DMS 273 treated with DMSO at 0.1 percent for 48 hours (cell line): Measurements from ENCODE around the gene SKIC3.

ENCODE experiments used
- DNase-seq: peaks from one replicate; lab custom pipeline; 2025; lab: John Stamatoyannopoulos, UW

The SKIC3 gene

GRCh38 chr5:95530416-95530815, 24.4 kb downstream of the SKIC3 start:
- no peak for DNase-seq

- DNase-seq, result no peak
Observed at GRCh38 chr5:95528565-95528964, 26.2 kb downstream of the SKIC3 start.

- DNase-seq, result no peak
Observed at GRCh38 chr5:95526871-95527270, 27.9 kb downstream of the SKIC3 start.

DNA sequence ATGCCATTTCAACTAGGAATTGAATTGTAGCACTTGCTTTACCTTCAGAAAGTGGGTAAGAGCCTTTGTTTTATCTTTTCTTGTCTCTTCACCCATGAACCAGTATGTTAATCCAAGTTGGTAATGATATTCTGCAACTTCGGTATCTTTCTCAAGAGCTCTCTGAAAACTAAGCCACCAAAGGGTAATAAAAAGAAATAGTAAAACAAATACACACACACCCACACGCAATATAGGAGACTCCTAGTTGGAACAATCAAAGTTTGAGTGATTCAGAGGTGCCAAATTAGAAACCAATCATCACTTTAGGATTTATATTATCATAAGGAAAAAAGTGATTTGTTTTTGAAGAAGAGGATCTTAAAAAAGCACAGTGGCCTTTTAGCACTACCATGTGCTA, 30.4 kb downstream of the SKIC3 start:
- no peak for DNase-seq

DNA sequence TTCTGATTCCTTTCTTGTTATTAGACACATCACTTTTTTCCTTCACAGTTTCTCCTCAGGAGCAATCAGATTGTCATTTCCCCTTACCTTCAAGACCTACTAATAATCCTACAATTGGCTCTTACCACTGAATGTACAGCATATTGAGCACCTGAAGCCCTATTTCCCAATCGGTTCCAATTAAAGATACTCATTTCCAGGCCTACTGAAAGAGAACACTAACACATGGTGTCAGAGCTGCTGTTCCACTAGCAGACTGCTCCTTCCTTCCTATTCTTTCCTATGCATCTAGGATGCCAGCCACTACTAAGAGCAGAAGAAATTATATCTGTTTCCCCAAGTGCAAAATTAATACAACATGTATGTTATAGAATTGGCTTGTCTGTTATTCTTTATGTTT, 34.6 kb downstream of the SKIC3 start:
- DNase-seq, result peak; percentile 23

DNA sequence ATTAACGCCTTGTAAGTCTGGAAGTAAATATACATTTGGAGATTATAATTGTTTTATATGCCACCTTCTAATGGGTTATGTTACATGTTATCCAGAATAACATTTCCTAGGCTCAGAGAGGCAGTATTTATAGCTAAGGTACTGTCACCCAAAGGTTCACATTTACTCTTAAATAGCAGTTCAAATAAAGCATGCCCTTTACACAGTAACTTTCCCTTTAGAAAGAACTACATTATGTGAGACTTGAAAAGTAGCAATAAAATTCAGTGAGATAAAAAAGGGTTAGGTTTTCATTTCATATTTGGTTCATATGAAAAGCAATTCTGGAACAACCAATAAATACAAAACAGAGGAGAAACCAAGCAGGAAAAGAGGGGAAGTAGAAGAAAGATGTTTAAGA, 35.1 kb downstream of the SKIC3 start:
- peak; percentile 40 for DNase-seq

DNA sequence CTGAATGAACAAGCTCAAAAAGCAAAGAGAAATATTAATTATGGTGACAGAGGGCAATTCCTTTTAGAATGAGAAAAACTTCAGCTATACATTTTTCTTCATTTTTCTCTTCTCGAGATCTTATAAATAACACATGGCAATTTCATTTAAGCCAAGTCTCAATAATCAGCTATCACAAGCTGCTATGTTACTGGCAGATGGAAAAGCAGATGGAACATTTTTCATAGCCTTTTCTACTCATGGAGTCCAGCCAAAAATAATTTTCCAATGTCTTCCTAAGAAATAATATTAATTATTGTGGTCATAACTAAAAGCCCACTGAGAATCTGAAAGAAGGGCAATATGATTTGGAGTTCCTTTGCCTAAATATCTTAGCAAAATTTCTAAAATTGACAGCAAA, 35.6 kb downstream of the SKIC3 start:
- peak; percentile 68 for DNase-seq

DNA sequence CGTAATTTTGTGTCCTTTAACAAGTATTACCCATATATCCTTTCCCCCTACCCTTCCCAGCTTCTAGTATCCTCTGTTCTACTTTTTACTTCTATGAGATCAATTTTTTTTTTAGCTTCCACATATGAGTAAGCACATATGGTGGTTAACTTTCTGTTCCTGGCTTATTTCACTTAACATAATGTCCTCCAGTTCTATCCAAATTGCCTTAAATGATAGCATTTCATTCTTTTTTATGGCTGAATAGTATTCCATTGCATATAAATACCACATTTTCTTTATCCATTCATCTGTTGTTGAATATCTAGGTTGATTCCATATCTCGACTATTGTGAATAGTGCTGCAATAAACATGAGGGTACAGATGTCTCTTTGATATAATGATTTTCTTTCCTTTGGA, 36.4 kb downstream of the SKIC3 start:
- DNase-seq, result no peak

- DNase-seq, result no peak
Observed at GRCh38 chr5:95511606-95512005, 43.2 kb downstream of the SKIC3 start.

GRCh38 chr5:95508550-95508949, 46.2 kb downstream of the SKIC3 start:
- DNase-seq, result no peak
